Measurements from ENCODE around the gene ACSS2.
A peak's percentile ranks its signal among the peaks of the same experiment; 100 is the strongest.

ACSS2 gene

DNA sequence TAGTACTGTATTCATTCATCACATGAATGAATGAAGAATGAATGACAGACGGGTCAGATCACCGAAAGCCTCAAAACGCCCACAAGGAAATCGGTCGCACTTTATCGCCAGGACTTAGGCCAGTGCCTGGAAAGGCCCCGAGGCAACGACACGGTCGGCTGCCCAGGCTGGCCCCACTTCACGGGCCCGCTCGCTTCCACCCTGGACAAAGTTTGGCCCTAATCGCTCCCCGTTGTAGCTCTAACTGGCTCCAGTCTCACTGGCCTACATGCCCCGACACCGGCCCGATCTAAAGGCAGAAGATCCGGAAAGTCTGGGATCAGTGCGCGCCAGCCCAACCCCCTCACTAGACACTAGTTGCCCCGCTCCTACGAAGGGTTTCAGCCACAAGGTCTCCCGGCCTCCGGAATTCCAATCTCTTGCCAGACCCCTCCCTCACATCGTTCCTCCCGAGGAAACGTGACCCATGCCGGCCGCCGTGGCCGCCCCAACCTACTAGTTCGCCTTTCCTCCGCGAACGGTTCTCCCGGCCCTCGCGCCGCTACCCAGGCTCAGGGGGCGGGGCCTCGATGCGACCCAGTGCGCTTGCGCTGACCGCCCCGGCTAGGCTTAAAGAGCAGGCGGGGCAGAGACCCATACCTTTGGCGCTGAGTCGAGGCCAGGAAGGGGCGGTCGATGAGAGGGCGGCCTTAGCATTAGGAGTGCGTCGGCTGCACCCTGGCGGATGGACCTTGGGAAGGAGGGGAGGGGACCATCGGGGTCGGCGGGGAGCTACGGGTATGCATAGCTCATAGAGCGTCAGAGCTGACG lies 79.0 kb downstream of the ACSS2 start, which contains the start of the genes GSS and MYH7B:
TSS of gene GSS (minus strand) at position 576 of the 810 bp plus-strand sequence. CDS start 3,954 bp downstream, outside the sequence.
TSS of gene MYH7B (plus strand) at position 638 of the 810 bp plus-strand sequence. CDS start 22,138 bp downstream, outside the sequence.
- peak within 1 kb of the TSS; percentile 74 for H3K4me3 ChIP-seq (ENCODE audit: low read depth, low read length)
- H3K27me3 ChIP-seq (ENCODE audit: insufficient read depth, low read length), result no peaks in the 10 kb centered on the region
- H3K14ac ChIP-seq (ENCODE audit: low read length), result peak within 1 kb of the TSS; percentile 83
- H3K79me2 ChIP-seq (ENCODE audit: control insufficient read depth, insufficient read depth, low read length, poor library complexity), result peaks cover 4% of the 10 kb centered on the region
- peak within 1 kb of the TSS; percentile 75 for H4K8ac ChIP-seq (ENCODE audit: low read depth, low read length)
- peak within 1 kb of the TSS; percentile 49 for H2BK120ac ChIP-seq (ENCODE audit: insufficient read depth, low read length, poor library complexity)
- no peak within 1 kb of the TSS for H2BK12ac ChIP-seq (ENCODE audit: low read length)
- peak within 1 kb of the TSS; percentile 70 for H2BK5ac ChIP-seq (ENCODE audit: low read depth, low read length, poor library complexity)
- H3K4me2 ChIP-seq (ENCODE audit: low read length), result peak within 1 kb of the TSS; percentile 49
- peak within 1 kb of the TSS; percentile 83 for H4K91ac ChIP-seq (ENCODE audit: low read depth, low read length)
- H3K23ac ChIP-seq (ENCODE audit: low read length), result no peak within 1 kb of the TSS
- H3K9ac ChIP-seq (ENCODE audit: low read length), result peak within 1 kb of the TSS; percentile 62
- peak within 1 kb of the TSS; percentile 65 for H3K18ac ChIP-seq (ENCODE audit: low read length)
- H4K12ac ChIP-seq (ENCODE audit: low read depth, low read length), result peak within 1 kb of the TSS; percentile 61
- no peaks in the 10 kb centered on the region for H3K9me3 ChIP-seq (ENCODE audit: insufficient read depth, low read depth, low read length)
- no CpG with 5 or more reads among the region's 62 CpGs for WGBS (ENCODE audit: extremely low coverage, insufficient coverage, insufficient read length)
- H3K79me1 ChIP-seq (ENCODE audit: low read length), result peaks cover 7% of the 10 kb centered on the region
- H2AK5ac ChIP-seq (ENCODE audit: low read length), result no peak within 1 kb of the TSS
- peaks cover 3 to 5% of the 10 kb centered on the region in 2 experiments for H3K4me1 ChIP-seq (ENCODE audit: control insufficient read depth in 1 of 2, insufficient read depth in 2 of 2, low read length in 2 of 2)
- H3K4ac ChIP-seq (ENCODE audit: low read depth, low read length), result peak within 1 kb of the TSS; percentile 41
- H3K27ac ChIP-seq (ENCODE audit: low read depth, low read length), result peak within 1 kb of the TSS; percentile 59
- peaks cover 3% of the 10 kb centered on the region in 2 experiments for H3K36me3 ChIP-seq (ENCODE audit: control insufficient read depth in 1 of 2, insufficient read depth in 2 of 2, low read length in 2 of 2)
- peak; percentile 98 to 99 for DNase-seq
- peak within 1 kb of the TSS; percentile 83 for H2AFZ ChIP-seq (ENCODE audit: insufficient read depth, low read length, poor library complexity)

- Histone ChIP-seq H3K9ac (ENCODE audit: low read length) (peak overlapping the region; percentile 62), H2AK5ac (ENCODE audit: low read length) (no peak overlapping the region), H3K4me1 (ENCODE audit: control insufficient read depth in 1 of 2, insufficient read depth in 2 of 2, low read length in 2 of 2) (peaks cover 3 to 5% of the 10 kb centered on the region in 2 experiments), H3K18ac (ENCODE audit: low read length) (peak overlapping the region; percentile 13), H3K14ac (ENCODE audit: low read length) (no peak overlapping the region), H3K23ac (ENCODE audit: low read length) (no peak overlapping the region), H3K27me3 (ENCODE audit: insufficient read depth, low read length) (no peaks in the 10 kb centered on the region), H2BK12ac (ENCODE audit: low read length) (no peak overlapping the region), H3K9me3 (ENCODE audit: insufficient read depth, low read depth, low read length) (no peaks in the 10 kb centered on the region), H4K8ac (ENCODE audit: low read depth, low read length) (peak overlapping the region; percentile 75), H2AFZ (ENCODE audit: insufficient read depth, low read length, poor library complexity) (peak overlapping the region; percentile 38), H2BK120ac (ENCODE audit: insufficient read depth, low read length, poor library complexity) (no peak overlapping the region), H3K36me3 (ENCODE audit: control insufficient read depth in 1 of 2, insufficient read depth in 2 of 2, low read length in 2 of 2) (peaks cover 3% of the 10 kb centered on the region in 2 experiments), H3K79me2 (ENCODE audit: control insufficient read depth, insufficient read depth, low read length, poor library complexity) (peaks cover 4% of the 10 kb centered on the region), H4K12ac (ENCODE audit: low read depth, low read length) (peak overlapping the region; percentile 55), H3K4me2 (ENCODE audit: low read length) (peak overlapping the region; percentile 42), H3K4ac (ENCODE audit: low read depth, low read length) (peak overlapping the region; percentile 24), H3K27ac (ENCODE audit: low read depth, low read length) (no peak overlapping the region), H4K91ac (ENCODE audit: low read depth, low read length) (peak overlapping the region; percentile 69), H3K4me3 (ENCODE audit: low read depth, low read length) (peak overlapping the region; percentile 1), H3K79me1 (ENCODE audit: low read length) (peaks cover 7% of the 10 kb centered on the region), H2BK5ac (ENCODE audit: low read depth, low read length, poor library complexity) (no peak overlapping the region)
- no peak for DNase-seq
- no CpG with 5 or more reads among the region's 6 CpGs for WGBS (ENCODE audit: extremely low coverage, insufficient coverage, insufficient read length)
Measured at GRCh38 chr20:34956041-34956458, 79.6 kb downstream of the ACSS2 start.

- Histone ChIP-seq H3K79me2 (ENCODE audit: control insufficient read depth, insufficient read depth, low read length, poor library complexity) (peaks cover 4% of the 10 kb centered on the region), H2AK5ac (ENCODE audit: low read length) (no peak overlapping the region), H2BK12ac (ENCODE audit: low read length) (no peak overlapping the region), H3K4me1 (ENCODE audit: control insufficient read depth in 1 of 2, insufficient read depth in 2 of 2, low read length in 2 of 2) (peaks cover 3 to 5% of the 10 kb centered on the region in 2 experiments), H4K8ac (ENCODE audit: low read depth, low read length) (no peak overlapping the region), H2AFZ (ENCODE audit: insufficient read depth, low read length, poor library complexity) (peak overlapping the region; percentile 0), H4K91ac (ENCODE audit: low read depth, low read length) (no peak overlapping the region), H2BK5ac (ENCODE audit: low read depth, low read length, poor library complexity) (no peak overlapping the region), H4K12ac (ENCODE audit: low read depth, low read length) (no peak overlapping the region), H3K18ac (ENCODE audit: low read length) (no peak overlapping the region), H3K27me3 (ENCODE audit: insufficient read depth, low read length) (no peaks in the 10 kb centered on the region), H3K23ac (ENCODE audit: low read length) (no peak overlapping the region), H3K9ac (ENCODE audit: low read length) (no peak overlapping the region), H3K36me3 (ENCODE audit: control insufficient read depth in 1 of 2, insufficient read depth in 2 of 2, low read length in 2 of 2) (no peaks in the 10 kb centered on the region), H3K4ac (ENCODE audit: low read depth, low read length) (no peak overlapping the region), H3K4me3 (ENCODE audit: low read depth, low read length) (no peak overlapping the region), H3K9me3 (ENCODE audit: insufficient read depth, low read depth, low read length) (no peaks in the 10 kb centered on the region), H3K79me1 (ENCODE audit: low read length) (peaks cover 7% of the 10 kb centered on the region), H3K14ac (ENCODE audit: low read length) (no peak overlapping the region), H3K27ac (ENCODE audit: low read depth, low read length) (no peak overlapping the region), H2BK120ac (ENCODE audit: insufficient read depth, low read length, poor library complexity) (peak overlapping the region; percentile 1), H3K4me2 (ENCODE audit: low read length) (no peak overlapping the region)
- no CpG with 5 or more reads among the region's 21 CpGs for WGBS (ENCODE audit: extremely low coverage, insufficient coverage, insufficient read length)
- DNase-seq, result no peak
Measured at GRCh38 chr20:34956751-34957472, 80.5 kb downstream of the ACSS2 start.

DNA sequence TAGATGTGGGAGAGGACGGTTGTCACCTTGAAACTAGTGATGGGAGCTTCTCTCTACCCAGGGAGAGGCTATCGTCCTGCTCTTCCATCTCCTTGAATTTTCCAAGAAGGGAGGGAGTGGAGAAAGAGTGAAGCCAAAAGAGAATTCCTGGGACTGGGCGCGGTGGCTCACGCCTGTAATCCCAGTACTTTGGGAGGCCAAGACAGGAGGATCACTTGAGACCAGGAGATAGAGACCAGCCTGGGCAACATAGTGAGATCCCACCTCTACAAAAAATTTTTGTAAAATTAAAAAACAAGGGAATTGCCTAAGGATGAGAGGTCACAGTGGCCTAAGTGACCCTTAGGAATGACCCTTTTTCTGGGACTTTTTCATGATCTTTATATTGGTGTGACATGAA lies 88.1 kb downstream of the ACSS2 start:
- Histone ChIP-seq H3K4ac (ENCODE audit: low read depth, low read length) (no peak overlapping the region), H2BK12ac (ENCODE audit: low read length) (no peak overlapping the region), H3K36me3 (ENCODE audit: control insufficient read depth in 1 of 2, insufficient read depth in 2 of 2, low read length in 2 of 2) (no peaks in the 10 kb centered on the region), H2AFZ (ENCODE audit: insufficient read depth, low read length, poor library complexity) (no peak overlapping the region), H3K9ac (ENCODE audit: low read length) (no peak overlapping the region), H2AK5ac (ENCODE audit: low read length) (no peak overlapping the region), H3K4me1 (ENCODE audit: control insufficient read depth in 1 of 2, insufficient read depth in 2 of 2, low read length in 2 of 2) (no peaks in the 10 kb centered on the region), H3K4me2 (ENCODE audit: low read length) (no peak overlapping the region), H4K12ac (ENCODE audit: low read depth, low read length) (no peak overlapping the region), H3K14ac (ENCODE audit: low read length) (no peak overlapping the region), H3K79me1 (ENCODE audit: low read length) (no peaks in the 10 kb centered on the region), H4K8ac (ENCODE audit: low read depth, low read length) (no peak overlapping the region), H3K79me2 (ENCODE audit: control insufficient read depth, insufficient read depth, low read length, poor library complexity) (no peaks in the 10 kb centered on the region), H3K23ac (ENCODE audit: low read length) (no peak overlapping the region), H3K18ac (ENCODE audit: low read length) (no peak overlapping the region), H4K91ac (ENCODE audit: low read depth, low read length) (no peak overlapping the region), H3K27ac (ENCODE audit: low read depth, low read length) (no peak overlapping the region), H2BK120ac (ENCODE audit: insufficient read depth, low read length, poor library complexity) (no peak overlapping the region), H3K27me3 (ENCODE audit: insufficient read depth, low read length) (no peaks in the 10 kb centered on the region), H3K9me3 (ENCODE audit: insufficient read depth, low read depth, low read length) (no peaks in the 10 kb centered on the region), H3K4me3 (ENCODE audit: low read depth, low read length) (no peak overlapping the region), H2BK5ac (ENCODE audit: low read depth, low read length, poor library complexity) (no peak overlapping the region)
- no CpG with 5 or more reads among the region's 5 CpGs for WGBS (ENCODE audit: extremely low coverage, insufficient coverage, insufficient read length)
- DNase-seq, result no peak
